Neural cell (in vitro differentiated cells): ENCODE results near the gene SH3TC1. TPM values are rescaled to one million over a fixed set of nuclear protein-coding genes. Genes with fewer than 3 reads are reported as not detected.

Experiments used
- H2AFZ ChIP-seq: fragments of 200-600, 300-800 bp; sonication (generic), shearing (Covaris generic); 2 replicates; pipeline ENCODE4 v1.6.0; 2014; ENCODE audit warnings: low read depth, mild to moderate bottlenecking, antibody characterized with exemption, low read length, moderate library complexity
- H3F3A ChIP-seq: fragments of 200-600 bp; shearing (Covaris generic); 2 replicates; pipeline ENCODE4 v1.6.1; 2016; ENCODE audit warnings: mild to moderate bottlenecking, moderate library complexity, mixed read lengths, antibody characterized with exemption, low read length; ENCODE audit not compliant: insufficient read depth, poor library complexity, severe bottlenecking
- H3K27ac ChIP-seq: fragments of 200-600, 300-800 bp; sonication (generic), shearing (Covaris generic); 2 replicates; pipeline ENCODE4 v1.5.1; 2014; ENCODE audit warnings: mild to moderate bottlenecking, low read length, moderate library complexity
- H3K27me3 ChIP-seq: fragments of 300-800, 200-600 bp; sonication (generic), shearing (Covaris generic); 2 replicates; pipeline ENCODE4 v1.6.0; 2014; ENCODE audit warnings: mild to moderate bottlenecking, low read depth, low read length, moderate library complexity; ENCODE audit not compliant: insufficient read depth
- H3K36me3 ChIP-seq: fragments of 300-800, 200-600 bp; sonication (generic), shearing (Covaris generic); 2 replicates; pipeline ENCODE4 v1.5.1; 2014; ENCODE audit warnings: mild to moderate bottlenecking, antibody characterized with exemption, low read length, moderate library complexity; ENCODE audit not compliant: insufficient read depth
- H3K4me2 ChIP-seq: fragments of 300-800, 200-600 bp; sonication (generic), shearing (Covaris generic); 2 replicates; pipeline ENCODE4 v1.6.0; 2014; ENCODE audit warnings: mild to moderate bottlenecking, low read length
- H3K4me3 ChIP-seq: fragments of 300-800, 200-600 bp; sonication (generic), shearing (Covaris generic); 2 replicates; pipeline ENCODE4 v1.5.1; 2014; ENCODE audit warnings: mild to moderate bottlenecking, low read length, moderate library complexity
- H3K79me2 ChIP-seq: fragments of 200-600 bp; shearing (Covaris generic); replicated peaks from 2 replicates; pipeline ENCODE4 v1.6.0; 2014; ENCODE audit warnings: mild to moderate bottlenecking, low read length, moderate library complexity; ENCODE audit not compliant: insufficient read depth
- H3K9ac ChIP-seq: fragments of 300-800, 200-600 bp; sonication (generic), shearing (Covaris generic); 2 replicates; pipeline ENCODE4 v1.6.1; 2016; ENCODE audit warnings: mild to moderate bottlenecking, low read length, mixed read lengths
- H3K9me2 ChIP-seq: fragments of 200-600 bp; shearing (Covaris generic); 2 replicates; pipeline ENCODE4 v1.6.1; 2016; ENCODE audit warnings: mild to moderate bottlenecking, low read length, mixed read lengths; ENCODE audit not compliant: insufficient read depth
- H3K9me3 ChIP-seq: fragments of 200-600, 300-800 bp; sonication (generic), shearing (Covaris generic); 2 replicates; pipeline ENCODE4 v1.6.1; 2016; ENCODE audit warnings: mild to moderate bottlenecking, mixed run types, low read length, moderate library complexity, mixed read lengths
- H4K20me1 ChIP-seq: fragments of 200-600 bp; shearing (Covaris generic); 2 replicates; pipeline ENCODE4 v1.6.1; 2016; ENCODE audit warnings: mild to moderate bottlenecking, mixed run types; ENCODE audit not compliant: insufficient read depth
- CTCF ChIP-seq: fragments of 450-650 bp; IDR thresholded peaks from 2 replicates; pipeline ENCODE4 v1.5.1; 2014; ENCODE audit warnings: antibody characterized with exemption, mild to moderate bottlenecking, moderate library complexity; ENCODE audit not compliant: poor library complexity, severe bottlenecking
- EP300 ChIP-seq: fragments of 450-650 bp; conservative IDR thresholded peaks from 2 replicates; pipeline ENCODE4 v1.6.1; 2014; ENCODE audit warnings: antibody characterized with exemption, mild to moderate bottlenecking, moderate library complexity; ENCODE audit not compliant: poor library complexity, severe bottlenecking
- EZH2 ChIP-seq: fragments of 200-600, 300-800 bp; shearing (Covaris generic), sonication (generic); IDR thresholded peaks from 2 replicates; pipeline ENCODE4 v1.6.1; 2014; ENCODE audit warnings: antibody characterized with exemption, low read length, borderline replicate concordance, mild to moderate bottlenecking; ENCODE audit not compliant: insufficient read depth, poor library complexity, severe bottlenecking
- MXI1 ChIP-seq: fragments of 450-650 bp; conservative IDR thresholded peaks from 2 replicates; pipeline ENCODE4 v1.6.1; 2014; ENCODE audit warnings: antibody characterized with exemption, mild to moderate bottlenecking; ENCODE audit not compliant: poor library complexity, severe bottlenecking
- POLR2AphosphoS5 ChIP-seq: IDR thresholded peaks from 2 replicates; pipeline ENCODE4 v1.6.1; 2012
- RAD21 ChIP-seq: fragments of 450-650 bp; conservative IDR thresholded peaks from 2 replicates; pipeline ENCODE4 v1.6.1; 2014; ENCODE audit warnings: antibody characterized with exemption, mild to moderate bottlenecking, moderate library complexity
- REST ChIP-seq: IDR thresholded peaks from 2 replicates; pipeline ENCODE4 v1.6.1; 2012; ENCODE audit warnings: borderline replicate concordance
- SMC3 ChIP-seq: fragments of 450-650 bp; conservative IDR thresholded peaks from 2 replicates; pipeline ENCODE4 v1.6.1; 2014; ENCODE audit warnings: antibody characterized with exemption, mild to moderate bottlenecking, moderate library complexity; ENCODE audit not compliant: poor library complexity
- TAF1 ChIP-seq: IDR thresholded peaks from 2 replicates; pipeline ENCODE4 v1.6.1; 2012; ENCODE audit warnings: low read depth
- polyA plus RNA-seq: library from polyadenylated mRNA; depleted of rRNA; stranded (reverse); fragments of >200 nt; gene quantifications from 2 replicates; pipeline ENCODE4 v1.2.3, GENCODE V29; 2014

Gene SH3TC1
- polyA plus RNA-seq, 1 donor from 2014 or later, result not detected

GRCh38 chr4:8153441-8153840 is 45.6 kb upstream of the SH3TC1 start:
- Histone ChIP-seq H4K20me1 (no peaks in the 10 kb centered on the region), H3K27ac (no peak overlapping the region), H2AFZ (no peak overlapping the region), H3K9ac (no peak overlapping the region), H3K4me3 (no peak overlapping the region), H3K9me3 (no peaks in the 10 kb centered on the region), H3K27me3 (peaks cover 20% of the 10 kb centered on the region), H3K79me2 (no peaks in the 10 kb centered on the region), H3K36me3 (no peaks in the 10 kb centered on the region), H3F3A (no peaks in the 10 kb centered on the region), H3K9me2 (no peaks in the 10 kb centered on the region), H3K4me2 (no peak overlapping the region)
- TF ChIP-seq EP300 (no peak), RAD21 (no peak), TAF1 (no peak), MXI1 (no peak)

- Histone ChIP-seq H3K4me2 (no peak overlapping the region), H3K4me3 (no peak overlapping the region), H3K27ac (no peak overlapping the region), H3K9me2 (no peaks in the 10 kb centered on the region), H2AFZ (no peak overlapping the region), H3K9ac (no peak overlapping the region), H3K9me3 (no peaks in the 10 kb centered on the region), H3K79me2 (no peaks in the 10 kb centered on the region), H3F3A (no peaks in the 10 kb centered on the region), H4K20me1 (no peaks in the 10 kb centered on the region), H3K36me3 (no peaks in the 10 kb centered on the region), H3K27me3 (peaks cover 21% of the 10 kb centered on the region)
- TF ChIP-seq REST, result no peak
- TF ChIP-seq EZH2, result no peak
- no peak for TF ChIP-seq CTCF
- no peak for TF ChIP-seq SMC3
- no peak for TF ChIP-seq TAF1
- TF ChIP-seq RAD21, result no peak
- no peak for TF ChIP-seq MXI1
- TF ChIP-seq EP300, result no peak
- no peak for TF ChIP-seq POLR2AphosphoS5
These were observed 44.0 kb upstream of the SH3TC1 start for GRCh38 chr4:8155048-8155447.
